Measurements from ENCODE around the gene FGD4.

The FGD4 gene

GRCh38 chr12:32360956-32361355 lies 38.4 kb upstream of the FGD4 start:
- no peaks in the 10 kb centered on the region for H4K20me1 ChIP-seq (ENCODE audit: insufficient read depth, low read length)
- no peak for ATAC-seq (ENCODE audit: insufficient read depth, low read depth)

GRCh38 chr12:32362892-32363291 lies 36.5 kb upstream of the FGD4 start:
- H4K20me1 ChIP-seq (ENCODE audit: insufficient read depth, low read length): no peaks in the 10 kb centered on the region
- no peak overlapping the region for H2AFZ ChIP-seq (ENCODE audit: low read depth, low read length)
- H3K9me3 ChIP-seq (ENCODE audit: insufficient read depth, low read length, severe bottlenecking): no peaks in the 10 kb centered on the region
- no peak for TF ChIP-seq EZH2 (IDR thresholded peaks at IDR 0.05; ENCODE audit: borderline replicate concordance, low read depth, low read length, severe bottlenecking)
- TF ChIP-seq, protein P1, sequence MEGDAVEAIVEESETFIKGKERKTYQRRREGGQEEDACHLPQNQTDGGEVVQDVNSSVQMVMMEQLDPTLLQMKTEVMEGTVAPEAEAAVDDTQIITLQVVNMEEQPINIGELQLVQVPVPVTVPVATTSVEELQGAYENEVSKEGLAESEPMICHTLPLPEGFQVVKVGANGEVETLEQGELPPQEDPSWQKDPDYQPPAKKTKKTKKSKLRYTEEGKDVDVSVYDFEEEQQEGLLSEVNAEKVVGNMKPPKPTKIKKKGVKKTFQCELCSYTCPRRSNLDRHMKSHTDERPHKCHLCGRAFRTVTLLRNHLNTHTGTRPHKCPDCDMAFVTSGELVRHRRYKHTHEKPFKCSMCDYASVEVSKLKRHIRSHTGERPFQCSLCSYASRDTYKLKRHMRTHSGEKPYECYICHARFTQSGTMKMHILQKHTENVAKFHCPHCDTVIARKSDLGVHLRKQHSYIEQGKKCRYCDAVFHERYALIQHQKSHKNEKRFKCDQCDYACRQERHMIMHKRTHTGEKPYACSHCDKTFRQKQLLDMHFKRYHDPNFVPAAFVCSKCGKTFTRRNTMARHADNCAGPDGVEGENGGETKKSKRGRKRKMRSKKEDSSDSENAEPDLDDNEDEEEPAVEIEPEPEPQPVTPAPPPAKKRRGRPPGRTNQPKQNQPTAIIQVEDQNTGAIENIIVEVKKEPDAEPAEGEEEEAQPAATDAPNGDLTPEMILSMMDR (IDR thresholded peaks at IDR 0.05; ENCODE audit: borderline replicate concordance, extremely low read depth, low read length, poor library complexity, severe bottlenecking): no peak
- no peak overlapping the region for H3K27ac ChIP-seq (ENCODE audit: low read length)
- H3K4me2 ChIP-seq (ENCODE audit: insufficient read depth, low read length): no peak overlapping the region
- H3K79me2 ChIP-seq (ENCODE audit: insufficient read depth, low read length): no peaks in the 10 kb centered on the region
- no peak for DNase-seq
- H3K27me3 ChIP-seq (ENCODE audit: insufficient read depth, low read length, poor library complexity): no peaks in the 10 kb centered on the region
- no peaks in the 10 kb centered on the region for H3K4me1 ChIP-seq (ENCODE audit: insufficient read depth, low read length)
- H3K36me3 ChIP-seq (ENCODE audit: insufficient read depth, low read length): no peaks in the 10 kb centered on the region
- H3K9ac ChIP-seq (ENCODE audit: low read depth, low read length): no peak overlapping the region
- ATAC-seq (ENCODE audit: insufficient read depth, low read depth): no peak
- H3K4me3 ChIP-seq (ENCODE audit: low read depth in 1 of 2, low read length in 2 of 2): no peak overlapping the region

More at GRCh38 chr12:32360956-32361355, 38.4 kb upstream of the FGD4 start:
- H3K27ac ChIP-seq (ENCODE audit: low read length): no peak overlapping the region
- no peak overlapping the region for H3K9ac ChIP-seq (ENCODE audit: low read depth, low read length)
- no peaks in the 10 kb centered on the region for H3K9me3 ChIP-seq (ENCODE audit: insufficient read depth, low read length, severe bottlenecking)
- 0 out of 2 replicates have a peak, but pooled peaks cover 2% of the 10 kb centered on the region for H3K36me3 ChIP-seq (ENCODE audit: insufficient read depth, low read length)
- no peak overlapping the region for H3K4me2 ChIP-seq (ENCODE audit: insufficient read depth, low read length)
- H3K79me2 ChIP-seq (ENCODE audit: insufficient read depth, low read length): no peaks in the 10 kb centered on the region
- no peak overlapping the region for H2AFZ ChIP-seq (ENCODE audit: low read depth, low read length)
- no peak for TF ChIP-seq EZH2 (IDR thresholded peaks at IDR 0.05; ENCODE audit: borderline replicate concordance, low read depth, low read length, severe bottlenecking)
- TF ChIP-seq, protein P1 (IDR thresholded peaks at IDR 0.05; ENCODE audit: borderline replicate concordance, extremely low read depth, low read length, poor library complexity, severe bottlenecking): no peak
- no peaks in the 10 kb centered on the region for H3K4me1 ChIP-seq (ENCODE audit: insufficient read depth, low read length)
- H3K27me3 ChIP-seq (ENCODE audit: insufficient read depth, low read length, poor library complexity): no peaks in the 10 kb centered on the region
- no peak overlapping the region for H3K4me3 ChIP-seq (ENCODE audit: low read depth in 1 of 2, low read length in 2 of 2)
- no peak for DNase-seq

- Histone ChIP-seq H3K9ac (ENCODE audit: low read depth, low read length) (no peak overlapping the region), H4K20me1 (ENCODE audit: insufficient read depth, low read length) (no peaks in the 10 kb centered on the region), H3K4me2 (ENCODE audit: insufficient read depth, low read length) (no peak overlapping the region), H2AFZ (ENCODE audit: low read depth, low read length) (no peak overlapping the region), H3K36me3 (ENCODE audit: insufficient read depth, low read length) (peaks cover 4% of the 10 kb centered on the region; the same call in 1 of the 2 replicates), H3K4me3 (ENCODE audit: low read depth in 1 of 2, low read length in 2 of 2) (no peak overlapping the region), H3K27me3 (ENCODE audit: insufficient read depth, low read length, poor library complexity) (no peaks in the 10 kb centered on the region), H3K27ac (ENCODE audit: low read length) (no peak overlapping the region), H3K9me3 (ENCODE audit: insufficient read depth, low read length, severe bottlenecking) (no peaks in the 10 kb centered on the region), H3K79me2 (ENCODE audit: insufficient read depth, low read length) (no peaks in the 10 kb centered on the region), H3K4me1 (ENCODE audit: insufficient read depth, low read length) (no peaks in the 10 kb centered on the region)
- DNase-seq: peak; percentile 55
- TF ChIP-seq EZH2 (IDR thresholded peaks at IDR 0.05; ENCODE audit: borderline replicate concordance, low read depth, low read length, severe bottlenecking): no peak
- TF ChIP-seq, protein P1 (IDR thresholded peaks at IDR 0.05; ENCODE audit: borderline replicate concordance, extremely low read depth, low read length, poor library complexity, severe bottlenecking): peak; percentile 82
- ATAC-seq (ENCODE audit: insufficient read depth, low read depth): peak; percentile 81
Observed at GRCh38 chr12:32365473-32366064, 33.8 kb upstream of the FGD4 start.
